Vagina (tissue), 2 donors: Measurements from ENCODE around the gene SIK3. TPM values are rescaled to one million over a fixed set of nuclear protein-coding genes. Genes with fewer than 3 reads are reported as not detected.

Experiments
- DNase-seq, 2 donors: peaks; one replicate each; pipeline ENCODE4 v3.0.0-alpha.2; 2017; ENCODE audit errors: extremely low spot score in 2 of 2
- H3K27ac ChIP-seq: fragments of 200-600 bp; sonication (generic); one replicate; pipeline ENCODE4 v1.5.1; 2019
- H3K27me3 ChIP-seq: fragments of 200-600 bp; sonication (generic); one replicate; pipeline ENCODE4 v1.5.1; 2019
- H3K36me3 ChIP-seq, 2 donors: fragments of 200-600 bp; sonication (generic); one replicate each; pipeline ENCODE4 v1.5.1; 2017 to 2019
- H3K4me1 ChIP-seq: fragments of 200-600 bp; sonication (generic); one replicate; pipeline ENCODE4 v1.5.1; 2019
- H3K4me3 ChIP-seq, 2 donors: fragments of 200-600 bp; sonication (generic); 1 replicate in 1 of 2; 2 replicates in 1 of 2; pipeline ENCODE4 v1.5.1; 2016 to 2019
- H3K9me3 ChIP-seq: fragments of 200-600 bp; sonication (generic); one replicate; pipeline ENCODE4 v1.5.1; 2019
- POLR2A ChIP-seq, 2 donors: fragments of 450-650 bp; IDR thresholded peaks; one replicate each; pipeline ENCODE4 v1.6.1; 2017; ENCODE audit warnings: antibody characterized with exemption in 2 of 2, mild to moderate bottlenecking in 2 of 2, moderate library complexity in 2 of 2
- POLR2AphosphoS5 ChIP-seq, 2 donors: sonication (generic); formaldehyde crosslinking; IDR thresholded peaks; one replicate each; pipeline ENCODE4 v1.9.0; 2017; ENCODE audit warnings: antibody characterized with exemption in 2 of 2, mild to moderate bottlenecking in 2 of 2, low read depth in 1 of 2; ENCODE audit not compliant: insufficient read depth in 1 of 2
- intact Hi-C: fragments of 100-400 bp; cut with DNase I; formaldehyde crosslinking; loops from one replicate; pipeline ENCODE4 v1.15.1; 2023
- total RNA-seq: library from RNA; depleted of rRNA; stranded (reverse); fragments of >200 nt; gene quantifications from one replicate; pipeline ENCODE4 v1.2.3, GENCODE V29; 2016
- TF ChIP-seq, protein P1 (sequence below), 3 experiments: fragments of 450-650 bp in 2 of 3; fragments of 200-600 bp in 1 of 3; sonication (generic) in 1 of 3; IDR thresholded peaks; one replicate each; pipeline ENCODE4 v1.5.1; 2017 to 2019; ENCODE audit warnings: antibody characterized with exemption in 3 of 3, mild to moderate bottlenecking in 2 of 3, moderate library complexity in 2 of 3

SIK3 gene
- total RNA-seq, 1 donor from 2014 or later = 39.0 TPM

DNA sequence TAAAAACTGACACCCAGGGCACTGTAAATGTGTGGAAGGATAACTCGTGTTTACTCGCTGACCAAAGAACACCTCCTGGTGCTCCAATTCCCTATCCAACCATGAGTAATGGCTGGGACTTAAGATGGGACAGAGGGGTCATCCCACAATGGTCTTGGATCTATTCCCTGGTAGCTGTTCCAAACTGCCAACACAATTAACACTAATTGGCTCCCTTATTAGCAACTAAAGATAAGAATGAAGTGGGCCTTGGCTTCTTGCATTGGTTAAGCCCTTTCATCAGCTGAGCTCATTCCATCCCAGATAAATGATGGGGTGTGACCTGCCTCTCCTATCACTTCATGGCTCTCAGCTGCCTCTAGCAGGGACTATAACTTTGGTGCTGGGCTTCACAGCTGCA, 1.5 kb upstream of the SIK3 start:
- H3K4me3 ChIP-seq = no peak overlapping the region
- no peaks in the 10 kb centered on the region for H3K36me3 ChIP-seq
- H3K27ac ChIP-seq = peak overlapping the region; percentile 97
- no peaks in the 10 kb centered on the region for H3K9me3 ChIP-seq
- no peaks in the 10 kb centered on the region for H3K27me3 ChIP-seq
- TF ChIP-seq, protein P1, sequence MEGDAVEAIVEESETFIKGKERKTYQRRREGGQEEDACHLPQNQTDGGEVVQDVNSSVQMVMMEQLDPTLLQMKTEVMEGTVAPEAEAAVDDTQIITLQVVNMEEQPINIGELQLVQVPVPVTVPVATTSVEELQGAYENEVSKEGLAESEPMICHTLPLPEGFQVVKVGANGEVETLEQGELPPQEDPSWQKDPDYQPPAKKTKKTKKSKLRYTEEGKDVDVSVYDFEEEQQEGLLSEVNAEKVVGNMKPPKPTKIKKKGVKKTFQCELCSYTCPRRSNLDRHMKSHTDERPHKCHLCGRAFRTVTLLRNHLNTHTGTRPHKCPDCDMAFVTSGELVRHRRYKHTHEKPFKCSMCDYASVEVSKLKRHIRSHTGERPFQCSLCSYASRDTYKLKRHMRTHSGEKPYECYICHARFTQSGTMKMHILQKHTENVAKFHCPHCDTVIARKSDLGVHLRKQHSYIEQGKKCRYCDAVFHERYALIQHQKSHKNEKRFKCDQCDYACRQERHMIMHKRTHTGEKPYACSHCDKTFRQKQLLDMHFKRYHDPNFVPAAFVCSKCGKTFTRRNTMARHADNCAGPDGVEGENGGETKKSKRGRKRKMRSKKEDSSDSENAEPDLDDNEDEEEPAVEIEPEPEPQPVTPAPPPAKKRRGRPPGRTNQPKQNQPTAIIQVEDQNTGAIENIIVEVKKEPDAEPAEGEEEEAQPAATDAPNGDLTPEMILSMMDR (IDR thresholded peaks at IDR 0.05) = no peak
- TF ChIP-seq POLR2AphosphoS5 (IDR thresholded peaks at IDR 0.05; ENCODE audit: insufficient read depth in 1 of 2, low read depth in 1 of 2) (no peak), POLR2A (IDR thresholded peaks at IDR 0.05) (no peak)
- no peak for DNase-seq
- intact Hi-C loops = loop anchor here (10.0 kb wide), 1 partner anchor 125 kb away; no protein-coding TSS in a partner anchor
- H3K4me1 ChIP-seq = peaks cover 34% of the 10 kb centered on the region

- no peak for DNase-seq
- peak overlapping the region; percentile 97 for H3K27ac ChIP-seq
- intact Hi-C loops = no loop called here
- H3K36me3 ChIP-seq = no peaks in the 10 kb centered on the region
- TF ChIP-seq POLR2A (IDR thresholded peaks at IDR 0.05) = no peak
- TF ChIP-seq, protein P1 (IDR thresholded peaks at IDR 0.05) = no peak
- TF ChIP-seq POLR2AphosphoS5 (IDR thresholded peaks at IDR 0.05; ENCODE audit: insufficient read depth in 1 of 2, low read depth in 1 of 2) = no peak
- no peaks in the 10 kb centered on the region for H3K27me3 ChIP-seq
- peaks cover 50% of the 10 kb centered on the region for H3K4me1 ChIP-seq
- peak overlapping the region; percentile 80 to 82 for H3K4me3 ChIP-seq
- no peaks in the 10 kb centered on the region for H3K9me3 ChIP-seq
Observed at GRCh38 chr11:117097389-117098268, 599 bp downstream of the SIK3 start.

DNA sequence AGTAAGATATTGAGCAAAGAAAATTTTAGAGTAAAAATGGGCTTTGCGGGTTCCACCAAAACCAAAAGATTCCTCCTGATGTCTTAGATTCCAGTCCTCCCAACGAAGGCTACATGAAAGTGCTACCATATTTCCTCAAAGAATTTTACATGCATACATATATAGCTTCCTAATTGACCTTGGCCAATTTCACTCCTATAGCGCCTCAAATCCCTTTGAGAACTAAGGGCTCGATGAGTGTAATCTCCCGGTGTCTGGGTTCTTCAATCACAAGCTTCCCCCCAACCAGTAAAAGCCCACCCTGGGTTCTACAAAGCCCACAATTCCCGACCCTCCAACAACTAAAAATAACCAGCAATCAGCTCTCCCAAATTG, 1.2 kb downstream of the SIK3 start:
- no peak for TF ChIP-seq POLR2AphosphoS5 (IDR thresholded peaks at IDR 0.05; ENCODE audit: insufficient read depth in 1 of 2, low read depth in 1 of 2)
- TF ChIP-seq POLR2A (IDR thresholded peaks at IDR 0.05) = no peak
- TF ChIP-seq, protein P1 (IDR thresholded peaks at IDR 0.05) = no peak
- intact Hi-C loops = no loop called here
- peak overlapping the region; percentile 97 for H3K27ac ChIP-seq

GRCh38 chr11:117096201-117096991, 1.8 kb downstream of the SIK3 start:
- H3K27ac ChIP-seq = peak overlapping the region; percentile 97
- H3K4me1 ChIP-seq = peaks cover 52% of the 10 kb centered on the region
- no peaks in the 10 kb centered on the region for H3K36me3 ChIP-seq
- intact Hi-C loops = no loop called here
- DNase-seq = no peak
- no peak for TF ChIP-seq POLR2A (IDR thresholded peaks at IDR 0.05)
- no peak for TF ChIP-seq POLR2AphosphoS5 (IDR thresholded peaks at IDR 0.05; ENCODE audit: insufficient read depth in 1 of 2, low read depth in 1 of 2)
- TF ChIP-seq, protein P1 (IDR thresholded peaks at IDR 0.05) = no peak
- no peaks in the 10 kb centered on the region for H3K27me3 ChIP-seq
- H3K9me3 ChIP-seq = no peaks in the 10 kb centered on the region
- H3K4me3 ChIP-seq = peak overlapping the region; percentile 80 to 82

More for the DNA sequence above, 1.2 kb downstream of the SIK3 start:
- peak overlapping the region; percentile 80 to 82 for H3K4me3 ChIP-seq
- peaks cover 52% of the 10 kb centered on the region for H3K4me1 ChIP-seq
- H3K9me3 ChIP-seq = no peaks in the 10 kb centered on the region
- H3K36me3 ChIP-seq = no peaks in the 10 kb centered on the region
- H3K27me3 ChIP-seq = no peaks in the 10 kb centered on the region
- no peak for DNase-seq
